ENCODE measurements around the gene RCN2.
"Not testable (repeated sequence)": the region's sequence is repeated elsewhere in the genome, so short reads cannot be mapped to it uniquely, and the experiment has no call there.

- TF ChIP-seq CTCF (conservative IDR thresholded peaks at IDR 0.05 in 1 of 2, IDR thresholded peaks at IDR 0.05 in 1 of 2; ENCODE audit: extremely low read depth in 1 of 2, insufficient read depth in 1 of 2, low read depth in 1 of 2, low read length in 2 of 2); EZH2 (IDR thresholded peaks at IDR 0.05; ENCODE audit: borderline replicate concordance, low read length): not testable (repeated sequence)
Measured at GRCh38 chr15:76899931-76900310, 31.6 kb upstream of the RCN2 start.
